ENCODE results near the gene ASPG.

DNA sequence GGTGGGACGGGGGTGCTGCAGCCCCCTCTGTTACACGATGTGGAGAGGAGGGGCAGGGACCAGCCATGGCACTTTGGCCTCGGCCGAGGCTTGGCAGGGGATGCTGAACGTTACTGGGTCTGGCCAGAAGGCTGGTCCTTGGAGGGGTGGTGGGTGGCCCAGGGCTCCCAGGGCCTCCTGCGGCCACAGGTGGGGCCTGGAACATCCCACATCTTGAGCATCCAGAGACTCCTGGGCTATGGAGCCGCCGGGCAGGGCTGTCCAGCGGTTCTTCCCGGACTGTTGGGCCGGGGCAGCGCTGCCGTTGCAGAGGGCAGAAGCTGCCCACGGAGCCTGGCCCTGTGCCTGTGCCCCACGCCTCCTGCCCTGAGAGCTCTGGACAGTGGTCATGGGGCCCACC, 68.7 kb downstream of the ASPG start:
- TF ChIP-seq TAF1 (IDR thresholded peaks at IDR 0.05; ENCODE audit: low read depth): no peak
- TF ChIP-seq, protein P1, sequence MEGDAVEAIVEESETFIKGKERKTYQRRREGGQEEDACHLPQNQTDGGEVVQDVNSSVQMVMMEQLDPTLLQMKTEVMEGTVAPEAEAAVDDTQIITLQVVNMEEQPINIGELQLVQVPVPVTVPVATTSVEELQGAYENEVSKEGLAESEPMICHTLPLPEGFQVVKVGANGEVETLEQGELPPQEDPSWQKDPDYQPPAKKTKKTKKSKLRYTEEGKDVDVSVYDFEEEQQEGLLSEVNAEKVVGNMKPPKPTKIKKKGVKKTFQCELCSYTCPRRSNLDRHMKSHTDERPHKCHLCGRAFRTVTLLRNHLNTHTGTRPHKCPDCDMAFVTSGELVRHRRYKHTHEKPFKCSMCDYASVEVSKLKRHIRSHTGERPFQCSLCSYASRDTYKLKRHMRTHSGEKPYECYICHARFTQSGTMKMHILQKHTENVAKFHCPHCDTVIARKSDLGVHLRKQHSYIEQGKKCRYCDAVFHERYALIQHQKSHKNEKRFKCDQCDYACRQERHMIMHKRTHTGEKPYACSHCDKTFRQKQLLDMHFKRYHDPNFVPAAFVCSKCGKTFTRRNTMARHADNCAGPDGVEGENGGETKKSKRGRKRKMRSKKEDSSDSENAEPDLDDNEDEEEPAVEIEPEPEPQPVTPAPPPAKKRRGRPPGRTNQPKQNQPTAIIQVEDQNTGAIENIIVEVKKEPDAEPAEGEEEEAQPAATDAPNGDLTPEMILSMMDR (IDR thresholded peaks at IDR 0.05; ENCODE audit: poor library complexity, severe bottlenecking): no peak
- TF ChIP-seq, protein P2, sequence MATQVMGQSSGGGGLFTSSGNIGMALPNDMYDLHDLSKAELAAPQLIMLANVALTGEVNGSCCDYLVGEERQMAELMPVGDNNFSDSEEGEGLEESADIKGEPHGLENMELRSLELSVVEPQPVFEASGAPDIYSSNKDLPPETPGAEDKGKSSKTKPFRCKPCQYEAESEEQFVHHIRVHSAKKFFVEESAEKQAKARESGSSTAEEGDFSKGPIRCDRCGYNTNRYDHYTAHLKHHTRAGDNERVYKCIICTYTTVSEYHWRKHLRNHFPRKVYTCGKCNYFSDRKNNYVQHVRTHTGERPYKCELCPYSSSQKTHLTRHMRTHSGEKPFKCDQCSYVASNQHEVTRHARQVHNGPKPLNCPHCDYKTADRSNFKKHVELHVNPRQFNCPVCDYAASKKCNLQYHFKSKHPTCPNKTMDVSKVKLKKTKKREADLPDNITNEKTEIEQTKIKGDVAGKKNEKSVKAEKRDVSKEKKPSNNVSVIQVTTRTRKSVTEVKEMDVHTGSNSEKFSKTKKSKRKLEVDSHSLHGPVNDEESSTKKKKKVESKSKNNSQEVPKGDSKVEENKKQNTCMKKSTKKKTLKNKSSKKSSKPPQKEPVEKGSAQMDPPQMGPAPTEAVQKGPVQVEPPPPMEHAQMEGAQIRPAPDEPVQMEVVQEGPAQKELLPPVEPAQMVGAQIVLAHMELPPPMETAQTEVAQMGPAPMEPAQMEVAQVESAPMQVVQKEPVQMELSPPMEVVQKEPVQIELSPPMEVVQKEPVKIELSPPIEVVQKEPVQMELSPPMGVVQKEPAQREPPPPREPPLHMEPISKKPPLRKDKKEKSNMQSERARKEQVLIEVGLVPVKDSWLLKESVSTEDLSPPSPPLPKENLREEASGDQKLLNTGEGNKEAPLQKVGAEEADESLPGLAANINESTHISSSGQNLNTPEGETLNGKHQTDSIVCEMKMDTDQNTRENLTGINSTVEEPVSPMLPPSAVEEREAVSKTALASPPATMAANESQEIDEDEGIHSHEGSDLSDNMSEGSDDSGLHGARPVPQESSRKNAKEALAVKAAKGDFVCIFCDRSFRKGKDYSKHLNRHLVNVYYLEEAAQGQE (IDR thresholded peaks at IDR 0.05; ENCODE audit: borderline replicate concordance): no peak
- no peak for TF ChIP-seq RAD21 (conservative IDR thresholded peaks at IDR 0.05)
- no peak for TF ChIP-seq EZH2 (IDR thresholded peaks at IDR 0.05; ENCODE audit: borderline replicate concordance, insufficient read depth, low read length, poor library complexity, severe bottlenecking)
- TF ChIP-seq POLR2AphosphoS5 (IDR thresholded peaks at IDR 0.05): no peak
- no peak for TF ChIP-seq EP300 (conservative IDR thresholded peaks at IDR 0.05; ENCODE audit: poor library complexity, severe bottlenecking)
- no peak for TF ChIP-seq SMC3 (conservative IDR thresholded peaks at IDR 0.05; ENCODE audit: poor library complexity)

All from neural cell (in vitro differentiated cells).